GM23248 (cell line): ENCODE measurements around the gene SYNE1.

Source experiments
- EZH2 ChIP-seq: fragments of 200-600 bp; sonication (generic); IDR thresholded peaks from 2 replicates; pipeline ENCODE4 v1.6.1; 2018; ENCODE audit warnings: antibody characterized with exemption, mild to moderate bottlenecking; ENCODE audit not compliant: insufficient read depth, poor library complexity, severe bottlenecking
- EZH2phosphoT487 ChIP-seq: fragments of 200-600 bp; sonication (generic); IDR thresholded peaks from 2 replicates; pipeline ENCODE4 v1.6.1; 2018; ENCODE audit warnings: antibody characterized with exemption, moderate library complexity, mild to moderate bottlenecking, low read depth; ENCODE audit not compliant: insufficient read depth

DNA sequence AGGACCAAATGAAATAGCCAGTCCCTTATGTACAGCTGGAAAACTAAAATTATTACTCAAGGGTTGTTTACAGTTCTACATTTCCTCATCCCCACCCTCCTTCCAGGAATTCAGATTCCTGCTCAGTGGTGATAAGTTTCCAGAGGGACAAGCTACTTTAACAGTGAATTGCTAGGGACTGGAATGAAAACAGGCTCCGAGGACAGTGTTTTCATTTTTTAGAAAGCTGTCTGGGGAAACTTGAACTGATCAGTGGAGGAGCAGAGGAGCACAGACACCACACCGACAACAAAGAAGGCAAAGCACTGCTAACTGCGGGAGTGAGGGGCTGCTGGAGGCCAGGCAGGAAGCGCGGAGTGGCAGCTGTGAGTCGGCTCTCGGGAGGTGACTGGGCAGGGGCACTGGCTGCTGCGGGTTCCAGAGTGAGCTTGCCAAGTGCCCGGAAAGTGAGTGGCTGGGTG lies 507.4 kb downstream of the SYNE1 start:
- no peak for TF ChIP-seq EZH2phosphoT487
- no peak for TF ChIP-seq EZH2
